CD4-positive, CD25-positive, alpha-beta regulatory T cell (primary cell): ENCODE measurements around the gene ARL8B. TPM values are rescaled to one million over a fixed set of nuclear protein-coding genes. Genes with fewer than 3 reads are reported as not detected.

Experiments
- ATAC-seq, 2 donors: fragments of 150-1000 bp; cut with Tn5 transposase; one replicate each; pipeline ENCODE4 v1.10.0; 2021; ENCODE audit warnings: low read depth in 2 of 2, moderate number of reproducible peaks in 2 of 2, moderate library complexity in 1 of 2
- DNase-seq, 3 donors: peaks; one replicate each; pipeline versions ENCODE4 v3.0.0 to v3.0.0-alpha.2; 2012 to 2022; ENCODE audit warnings: mixed read lengths in 1 of 3
- H3K27ac ChIP-seq: one replicate; pipeline ENCODE4 v1.7.0; 2013; ENCODE audit warnings: mild to moderate bottlenecking, low read length; ENCODE audit not compliant: insufficient read depth, poor library complexity, severe bottlenecking
- H3K27me3 ChIP-seq: one replicate; pipeline ENCODE4 v1.7.0; 2013; ENCODE audit warnings: low read length; ENCODE audit not compliant: control insufficient read depth, insufficient read depth
- H3K36me3 ChIP-seq: one replicate; pipeline ENCODE4 v1.7.0; 2013; ENCODE audit warnings: mild to moderate bottlenecking, low read length, moderate library complexity; ENCODE audit not compliant: control insufficient read depth, insufficient read depth
- H3K4me1 ChIP-seq: 2 replicates; pipeline ENCODE4 v1.7.0; 2013; ENCODE audit warnings: mild to moderate bottlenecking, low read length; ENCODE audit not compliant: insufficient read depth, control insufficient read depth, poor library complexity, severe bottlenecking
- H3K4me3 ChIP-seq: one replicate; pipeline ENCODE4 v1.7.0; 2013; ENCODE audit warnings: low read depth, mild to moderate bottlenecking, low read length, moderate library complexity
- H3K9me3 ChIP-seq, 2 experiments: 1 replicate in 1 of 2; 2 replicates in 1 of 2; pipeline ENCODE4 v1.7.0; 2013; ENCODE audit warnings: low read length in 2 of 2, mild to moderate bottlenecking in 1 of 2, moderate library complexity in 1 of 2; ENCODE audit not compliant: control insufficient read depth in 2 of 2
- H3K27ac Mint-ChIP-seq, 3 donors: one replicate each; pipeline ENCODE4 v1.8.0; 2020 to 2022; ENCODE audit warnings: mild to moderate bottlenecking in 3 of 3, mixed read lengths in 3 of 3, moderate library complexity in 2 of 3
- H3K27me3 Mint-ChIP-seq: one replicate; pipeline ENCODE4 v1.8.0; 2022; ENCODE audit warnings: mild to moderate bottlenecking, mixed read lengths
- H3K36me3 Mint-ChIP-seq: one replicate; pipeline ENCODE4 v1.8.0; 2020; ENCODE audit warnings: mixed read lengths
- H3K4me1 Mint-ChIP-seq, 4 donors: one replicate each; pipeline ENCODE4 v1.8.0; 2020 to 2022; ENCODE audit warnings: mixed read lengths in 4 of 4, mild to moderate bottlenecking in 1 of 4
- H3K4me3 Mint-ChIP-seq, 4 donors: one replicate each; pipeline ENCODE4 v1.8.0; 2020 to 2022; ENCODE audit warnings: mild to moderate bottlenecking in 4 of 4, mixed read lengths in 4 of 4, moderate library complexity in 3 of 4
- H3K9me3 Mint-ChIP-seq, 7 donors: one replicate each; pipeline ENCODE4 v1.8.0; 2020 to 2022; ENCODE audit warnings: mixed read lengths in 7 of 7, mild to moderate bottlenecking in 3 of 7, moderate library complexity in 2 of 7
- polyA plus RNA-seq, 4 donors: library from polyadenylated mRNA; unstranded; fragments of 300-500 nt; fragmentation: Illumina TruSeq; gene quantifications; one replicate each; pipeline ENCODE4 v1.2.3, GENCODE V29; 2021
- total RNA-seq: library from RNA; stranded (reverse); gene quantifications from one replicate; pipeline ENCODE4 v1.2.3, GENCODE V29; 2022

ARL8B gene
- total and polyA plus RNA-seq, 5 donors from 2014 or later = 43.0 to 67.4 (median 56.9) TPM

DNA sequence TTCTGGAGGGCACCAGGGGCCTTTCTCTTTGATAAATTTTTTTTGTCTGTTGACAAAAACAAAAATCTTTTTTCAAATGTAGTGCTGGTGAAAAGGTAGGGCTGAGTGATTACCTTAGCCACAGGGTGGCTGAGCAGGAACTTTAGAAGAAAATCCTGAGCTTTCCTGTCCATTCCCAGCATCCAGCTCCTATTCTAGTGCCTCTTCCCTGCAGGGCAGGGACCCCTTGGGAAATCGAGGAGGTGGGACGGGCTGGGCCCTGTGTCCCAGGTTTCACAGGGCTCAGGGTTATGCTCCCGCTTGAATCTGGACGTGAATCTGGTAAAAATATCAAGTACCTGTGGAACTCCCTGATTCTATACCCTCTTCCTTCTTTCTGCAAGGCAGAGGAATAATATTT lies 97.1 kb downstream of the ARL8B start:
- ATAC-seq (no peak), DNase-seq (no peak)
- H3K36me3 ChIP-seq = peaks cover 70% of the 10 kb centered on the region
- H3K36me3 Mint-ChIP-seq = peaks cover 34% of the 10 kb centered on the region
- no peak overlapping the region for H3K27ac ChIP-seq
- H3K27me3 ChIP-seq = no peaks in the 10 kb centered on the region
- H3K27ac Mint-ChIP-seq = no peak overlapping the region
- no peak overlapping the region for H3K4me3 ChIP-seq
- no peak overlapping the region for H3K4me3 Mint-ChIP-seq
- H3K9me3 Mint-ChIP-seq = no peaks in the 10 kb centered on the region
- no peaks in the 10 kb centered on the region for H3K4me1 ChIP-seq
- peaks cover 0 to 9% (median 3%) of the 10 kb centered on the region in 4 donors for H3K4me1 Mint-ChIP-seq
- no peaks in the 10 kb centered on the region for H3K27me3 Mint-ChIP-seq
- H3K9me3 ChIP-seq = no peaks in the 10 kb centered on the region

DNA sequence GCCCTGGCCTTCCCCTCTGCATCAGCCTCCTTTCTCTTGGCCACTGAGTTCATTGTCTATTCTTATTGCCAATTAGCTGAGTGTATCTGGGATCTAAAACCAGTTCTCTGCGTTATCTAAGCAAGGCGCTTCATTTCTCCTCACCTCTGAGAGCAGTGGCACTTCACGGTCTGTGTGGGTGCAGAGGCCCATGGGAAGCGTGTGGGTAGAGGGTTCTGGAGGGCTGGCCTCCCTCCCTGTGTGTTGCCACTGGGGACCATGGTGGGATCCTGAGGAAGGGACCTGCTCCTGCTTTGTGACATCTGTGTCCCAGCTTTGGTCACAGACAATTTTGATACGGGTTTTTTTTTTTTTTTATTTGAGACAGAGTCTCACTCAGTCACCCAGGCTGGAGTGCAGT lies 98.1 kb downstream of the ARL8B start:
- Histone ChIP-seq H3K36me3 (peaks cover 60% of the 10 kb centered on the region), H3K27ac (no peak overlapping the region), H3K9me3 (no peaks in the 10 kb centered on the region), H3K27me3 (no peaks in the 10 kb centered on the region), H3K4me3 (no peak overlapping the region), H3K4me1 (no peaks in the 10 kb centered on the region)
- no peak for DNase-seq
- no peaks in the 10 kb centered on the region for H3K27me3 Mint-ChIP-seq
- no peak overlapping the region for H3K4me3 Mint-ChIP-seq
- H3K27ac Mint-ChIP-seq = peak overlapping the region; percentile 13 to 83 (median 80)
- ATAC-seq = no peak
- H3K36me3 Mint-ChIP-seq = peaks cover 25% of the 10 kb centered on the region
- peaks cover 0 to 7% (median 2%) of the 10 kb centered on the region in 4 donors for H3K4me1 Mint-ChIP-seq
- no peaks in the 10 kb centered on the region for H3K9me3 Mint-ChIP-seq

DNA sequence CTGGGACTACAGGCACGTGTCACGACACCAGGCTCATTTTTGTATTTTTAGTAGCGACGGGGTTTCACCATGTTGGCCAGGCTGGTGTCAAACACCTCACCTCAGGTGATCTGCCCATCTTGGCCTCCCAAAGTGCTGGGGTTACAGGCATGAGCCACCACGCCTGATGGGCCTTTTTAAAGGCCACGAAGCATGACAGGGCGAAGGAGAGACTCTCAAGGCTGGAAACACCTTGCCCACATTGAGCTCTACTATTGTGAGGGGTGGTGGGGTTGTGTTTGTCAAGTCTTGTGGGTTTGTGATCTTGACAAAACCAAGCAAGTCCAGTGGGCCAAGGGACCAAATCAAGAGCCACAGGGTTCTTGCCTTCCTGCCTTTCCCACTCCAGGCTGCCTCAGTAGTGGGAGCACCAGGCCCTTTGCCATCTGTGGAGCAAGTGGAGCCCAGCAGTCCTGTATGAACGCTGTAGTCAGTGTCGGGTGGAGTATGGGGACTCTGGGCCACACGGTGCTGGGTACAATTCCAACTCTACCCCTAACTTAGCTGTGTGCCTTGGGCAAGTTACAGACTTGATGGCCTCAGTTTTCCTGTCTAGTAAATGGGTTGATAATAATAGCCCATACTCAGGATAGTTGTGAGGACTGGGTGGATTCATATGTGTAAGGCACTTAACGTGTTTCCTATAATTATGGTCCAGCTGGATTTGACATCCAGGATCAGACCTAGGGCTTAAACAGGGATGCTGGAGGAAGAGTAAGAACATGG lies 98.8 kb downstream of the ARL8B start:
- H3K36me3 ChIP-seq = peaks cover 54% of the 10 kb centered on the region
- H3K27ac ChIP-seq = no peak overlapping the region
- H3K4me1 ChIP-seq = no peaks in the 10 kb centered on the region
- no peak for DNase-seq
- H3K4me3 ChIP-seq = no peak overlapping the region
- Mint-ChIP-seq H3K36me3 (peaks cover 19% of the 10 kb centered on the region), H3K4me1 (peaks cover 0 to 7% (median 2%) of the 10 kb centered on the region in 4 donors), H3K4me3 (no peak overlapping the region), H3K27ac (peak overlapping the region in 1 of 3 donors; percentile 13), H3K9me3 (no peaks in the 10 kb centered on the region), H3K27me3 (no peaks in the 10 kb centered on the region)
- H3K9me3 ChIP-seq = no peaks in the 10 kb centered on the region
- no peak for ATAC-seq
- no peaks in the 10 kb centered on the region for H3K27me3 ChIP-seq

DNA sequence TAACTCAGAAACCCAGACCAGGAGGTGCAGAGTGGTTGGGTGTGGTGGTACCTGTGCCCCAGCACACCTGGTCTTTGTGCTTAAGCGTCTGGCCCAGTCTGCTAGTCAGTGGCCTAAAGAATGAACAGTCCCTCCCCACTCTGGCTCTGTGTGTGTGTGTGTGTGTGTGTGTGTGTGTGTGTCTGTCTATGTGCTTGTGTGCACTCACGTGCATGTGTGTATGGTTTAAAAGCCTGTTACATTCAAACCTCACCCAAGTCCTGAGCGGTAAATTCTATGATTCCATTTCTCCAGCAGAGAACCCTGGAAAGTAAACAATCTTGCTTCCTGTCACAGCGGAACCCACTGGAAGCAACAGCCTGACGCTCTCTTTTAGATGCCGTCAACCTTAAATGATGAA lies 99.6 kb downstream of the ARL8B start:
- H3K4me1 ChIP-seq = no peaks in the 10 kb centered on the region
- DNase-seq (no peak), ATAC-seq (no peak)
- no peak overlapping the region for H3K4me3 ChIP-seq
- H3K4me1 Mint-ChIP-seq = peaks cover 0 to 7% (median 1%) of the 10 kb centered on the region in 4 donors
- no peaks in the 10 kb centered on the region for H3K27me3 ChIP-seq
- no peak overlapping the region for H3K4me3 Mint-ChIP-seq
- peaks cover 16% of the 10 kb centered on the region for H3K36me3 Mint-ChIP-seq
- H3K36me3 ChIP-seq = peaks cover 46% of the 10 kb centered on the region
- H3K27me3 Mint-ChIP-seq = no peaks in the 10 kb centered on the region
- H3K27ac Mint-ChIP-seq = peak overlapping the region in 2 of 3 donors; percentile 20 to 50
- no peaks in the 10 kb centered on the region for H3K9me3 ChIP-seq
- H3K27ac ChIP-seq = no peak overlapping the region
- H3K9me3 Mint-ChIP-seq = no peaks in the 10 kb centered on the region

DNA sequence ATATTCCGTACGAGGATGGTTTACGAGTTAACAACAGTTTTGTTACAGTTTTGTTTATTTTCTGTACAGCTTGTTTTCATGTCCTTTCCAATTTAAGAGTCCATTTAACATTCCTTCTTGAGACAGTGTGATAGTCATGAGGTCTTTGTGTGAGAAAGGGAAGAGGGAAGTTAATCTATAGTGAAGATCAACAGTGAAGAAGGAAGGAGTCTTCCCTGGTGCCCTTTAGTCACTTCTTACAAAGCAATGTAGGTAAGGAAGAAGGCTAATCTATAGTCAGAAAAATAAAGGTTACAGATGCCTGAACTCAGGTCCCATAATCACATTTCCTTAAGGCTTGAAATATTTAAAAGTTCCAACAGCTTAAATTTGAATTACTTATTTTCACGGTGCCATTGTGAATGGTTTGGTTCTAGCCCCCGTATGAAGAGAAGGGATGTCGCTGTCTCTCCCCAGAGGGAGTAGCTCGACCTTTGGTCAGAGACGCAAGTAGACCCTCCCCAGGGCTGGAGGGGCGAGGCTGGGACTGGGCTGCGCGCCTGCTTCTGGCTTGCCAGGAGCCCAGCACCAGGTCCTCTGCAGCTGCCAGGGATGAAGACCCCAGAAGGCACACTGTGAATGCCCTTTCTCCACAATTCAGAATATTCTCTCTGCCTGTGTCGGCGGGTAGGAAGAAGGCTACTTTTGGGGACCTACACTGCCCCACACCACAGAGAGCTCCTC lies 100.4 kb downstream of the ARL8B start:
- peak overlapping the region in 1 of 3 donors; percentile 50 for H3K27ac Mint-ChIP-seq
- no peak for ATAC-seq
- no peaks in the 10 kb centered on the region for H3K9me3 ChIP-seq
- no peaks in the 10 kb centered on the region for H3K27me3 ChIP-seq
- H3K27me3 Mint-ChIP-seq = peaks cover 2% of the 10 kb centered on the region
- peaks cover 39% of the 10 kb centered on the region for H3K36me3 ChIP-seq
- H3K4me3 Mint-ChIP-seq = no peak overlapping the region
- H3K36me3 Mint-ChIP-seq = peaks cover 10% of the 10 kb centered on the region
- H3K4me3 ChIP-seq = no peak overlapping the region
- no peak for DNase-seq
- peaks cover 0 to 7% (median 0%) of the 10 kb centered on the region in 4 donors for H3K4me1 Mint-ChIP-seq
- no peak overlapping the region for H3K27ac ChIP-seq
- no peaks in the 10 kb centered on the region for H3K4me1 ChIP-seq
- H3K9me3 Mint-ChIP-seq = no peaks in the 10 kb centered on the region

DNA sequence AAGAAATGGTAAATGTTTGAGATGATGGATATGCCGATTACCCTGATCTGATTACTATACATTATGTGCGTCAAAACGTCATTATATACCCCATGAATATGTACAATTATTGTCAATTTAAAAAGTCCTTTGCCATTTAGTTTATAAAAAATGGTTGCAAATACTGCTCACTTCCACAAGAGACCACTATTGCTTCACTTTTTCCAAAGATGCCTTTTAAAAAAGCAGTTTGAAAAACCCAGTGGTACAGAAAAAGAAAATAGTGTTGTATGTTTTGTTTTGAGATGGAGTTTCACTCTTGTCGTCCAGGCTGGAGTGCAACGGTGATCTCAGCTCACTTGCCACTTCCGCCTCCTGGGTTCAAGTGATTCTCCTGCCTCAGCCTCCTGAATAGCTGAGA lies 104.7 kb downstream of the ARL8B start:
- ATAC-seq (no peak), DNase-seq (peak in 1 of 3 donors; percentile 20)
- Histone ChIP-seq H3K27me3 (peaks cover 3% of the 10 kb centered on the region), H3K36me3 (peaks cover 4% of the 10 kb centered on the region), H3K4me1 (no peaks in the 10 kb centered on the region), H3K4me3 (no peak overlapping the region), H3K9me3 (no peaks in the 10 kb centered on the region), H3K27ac (no peak overlapping the region)
- Mint-ChIP-seq H3K27ac (no peak overlapping the region), H3K4me1 (peaks cover 0 to 4% (median 0%) of the 10 kb centered on the region in 4 donors), H3K36me3 (no peaks in the 10 kb centered on the region), H3K9me3 (no peaks in the 10 kb centered on the region), H3K4me3 (no peak overlapping the region), H3K27me3 (peaks cover 4% of the 10 kb centered on the region)

DNA sequence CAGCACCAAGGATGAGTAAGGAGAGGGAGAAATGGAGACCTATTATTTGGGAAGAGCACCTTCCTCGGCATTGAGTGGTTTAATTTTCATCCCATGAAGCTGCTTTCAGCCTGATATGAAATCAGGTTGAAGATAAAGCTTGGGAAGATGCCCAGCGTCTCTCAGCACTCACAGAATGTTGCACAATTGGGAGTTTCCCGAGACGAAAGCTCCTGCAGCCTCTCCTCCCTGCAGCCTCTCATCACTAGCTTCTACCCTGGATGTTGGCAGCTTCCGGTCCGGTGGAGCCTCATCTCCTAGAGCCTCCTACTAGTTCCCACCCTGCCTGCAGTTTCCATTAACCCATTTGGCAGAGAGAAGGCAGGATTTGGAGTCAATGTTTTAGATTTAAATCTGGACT lies 105.7 kb downstream of the ARL8B start:
- DNase-seq (no peak), ATAC-seq (no peak)
- Mint-ChIP-seq H3K4me3 (no peak overlapping the region), H3K27me3 (peaks cover 4% of the 10 kb centered on the region), H3K27ac (no peak overlapping the region), H3K36me3 (no peaks in the 10 kb centered on the region), H3K4me1 (peaks cover 0 to 4% (median 0%) of the 10 kb centered on the region in 4 donors), H3K9me3 (no peaks in the 10 kb centered on the region)
- H3K36me3 ChIP-seq = peaks cover 2% of the 10 kb centered on the region
- H3K9me3 ChIP-seq = no peaks in the 10 kb centered on the region
- no peak overlapping the region for H3K27ac ChIP-seq
- H3K4me1 ChIP-seq = no peaks in the 10 kb centered on the region
- H3K27me3 ChIP-seq = peaks cover 3% of the 10 kb centered on the region
- no peak overlapping the region for H3K4me3 ChIP-seq
